Erythroblast (primary cell): ENCODE measurements around the gene PUS10.
"Not testable (repeated sequence)": the region's sequence is repeated elsewhere in the genome, so short reads cannot be mapped to it uniquely, and the experiment has no call there.

Source experiments
- DNase-seq, 2 experiments: peaks; one replicate each; lab custom pipeline; 2025; lab: John Stamatoyannopoulos, UW
- GATA1 ChIP-seq: IDR thresholded peaks from 2 replicates; pipeline ENCODE4 v1.6.1; 2011; ENCODE audit warnings: low read depth, mild to moderate bottlenecking, control low read depth, low read length, moderate library complexity
- POLR2A ChIP-seq: IDR thresholded peaks from 2 replicates; pipeline ENCODE4 v1.6.1; 2011; ENCODE audit warnings: mild to moderate bottlenecking, low read length

The PUS10 gene

DNA sequence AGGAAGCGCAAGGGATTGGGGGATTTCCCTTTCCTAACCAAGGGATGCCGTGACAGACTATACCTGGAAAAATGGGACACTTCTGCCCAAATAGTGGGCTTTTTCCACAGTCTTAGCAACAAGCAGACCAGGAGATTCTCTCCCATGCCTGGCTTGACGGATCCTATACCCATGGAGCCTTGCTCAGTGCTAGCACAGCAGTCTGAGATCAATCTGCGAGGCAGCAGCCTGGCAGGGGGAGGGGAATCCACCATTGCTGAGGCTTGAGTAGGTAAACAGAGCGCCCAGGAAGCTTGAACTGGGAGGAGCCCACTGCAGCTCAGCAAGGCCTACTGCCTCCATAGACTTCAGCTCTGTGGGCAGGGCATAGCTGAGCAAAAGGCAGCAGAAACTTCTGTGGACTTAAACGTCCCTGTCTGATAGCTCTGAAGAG is 3.2 kb upstream of the PUS10 start:
- TF ChIP-seq GATA1 (no peak), POLR2A (no peak)
- DNase-seq = no peak

DNA sequence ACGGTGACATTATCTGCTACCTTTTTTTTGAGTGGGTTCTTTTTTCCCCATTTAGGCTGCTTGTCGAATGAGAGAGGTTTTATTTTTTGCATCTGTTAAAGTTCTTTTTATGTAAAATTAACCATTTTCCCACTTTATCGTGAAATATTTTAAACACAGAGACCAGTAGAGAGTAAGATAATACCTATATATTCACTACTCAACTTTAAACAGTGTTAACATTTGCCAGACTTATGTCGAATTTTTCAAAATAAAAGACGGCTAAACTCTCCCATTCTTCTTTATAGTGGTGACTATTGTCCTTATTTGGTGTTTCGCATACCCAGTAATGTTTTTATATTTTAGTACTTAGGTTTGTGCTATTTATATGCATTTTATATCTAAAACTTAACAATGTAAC is 743 bp upstream of the PUS10 start:
- TF ChIP-seq POLR2A (no peak), GATA1 (no peak)
- DNase-seq = no peak

DNA sequence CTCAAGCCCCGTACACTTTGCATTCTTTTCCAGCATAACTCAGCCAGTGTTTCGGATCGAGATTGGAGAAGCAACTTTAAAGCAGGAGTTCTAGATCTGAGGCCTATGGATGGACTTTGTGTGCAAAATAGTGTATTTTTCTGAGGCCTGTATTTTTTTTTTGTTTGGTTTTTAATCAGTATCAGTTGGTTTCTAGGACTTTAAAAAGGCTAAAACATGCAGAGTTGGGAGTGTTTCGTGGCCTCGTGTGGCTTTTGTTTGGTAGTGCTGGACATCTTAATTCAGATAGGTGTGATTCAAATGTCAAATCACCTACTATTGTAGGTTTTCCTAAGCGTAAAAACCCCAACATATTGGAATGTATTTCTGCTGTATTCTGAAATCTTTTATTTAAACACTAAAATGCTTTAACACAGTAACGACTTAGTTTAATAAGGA is 282 bp upstream of the PUS10 start:
- no peak for TF ChIP-seq GATA1
- no peak for TF ChIP-seq POLR2A
- peak in 1 of 2 experiments; percentile 50 for DNase-seq

DNA sequence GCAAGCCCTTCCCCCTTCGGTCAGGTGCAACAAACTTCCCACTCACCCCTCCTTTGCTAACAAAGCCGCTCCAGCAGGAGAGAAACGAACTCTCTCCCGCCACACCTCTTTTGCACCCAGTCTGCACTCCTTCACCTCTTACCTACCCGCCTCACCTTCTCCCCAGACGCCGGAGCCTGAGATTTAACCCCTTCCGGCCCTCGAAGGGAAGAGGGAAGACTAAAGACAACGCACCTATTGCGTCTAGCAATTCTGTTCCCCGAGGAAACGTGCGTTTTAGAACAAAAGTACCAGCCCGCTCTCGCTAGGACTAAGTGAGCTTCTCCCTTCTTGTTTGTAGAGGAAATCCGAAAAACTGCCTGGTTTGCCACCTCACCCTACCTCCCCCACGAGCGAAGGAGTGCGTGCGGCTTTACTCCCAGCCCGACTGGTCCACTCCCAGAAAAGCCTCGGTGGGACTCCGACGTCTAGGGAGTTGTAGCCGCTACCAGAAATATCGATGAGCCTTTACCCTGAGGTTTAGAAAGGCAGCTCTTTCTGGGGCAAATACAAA is 976 bp downstream of the PUS10 start:
- peak; percentile 86 to 89 for DNase-seq
- TF ChIP-seq GATA1 = no peak
- no peak for TF ChIP-seq POLR2A

DNA sequence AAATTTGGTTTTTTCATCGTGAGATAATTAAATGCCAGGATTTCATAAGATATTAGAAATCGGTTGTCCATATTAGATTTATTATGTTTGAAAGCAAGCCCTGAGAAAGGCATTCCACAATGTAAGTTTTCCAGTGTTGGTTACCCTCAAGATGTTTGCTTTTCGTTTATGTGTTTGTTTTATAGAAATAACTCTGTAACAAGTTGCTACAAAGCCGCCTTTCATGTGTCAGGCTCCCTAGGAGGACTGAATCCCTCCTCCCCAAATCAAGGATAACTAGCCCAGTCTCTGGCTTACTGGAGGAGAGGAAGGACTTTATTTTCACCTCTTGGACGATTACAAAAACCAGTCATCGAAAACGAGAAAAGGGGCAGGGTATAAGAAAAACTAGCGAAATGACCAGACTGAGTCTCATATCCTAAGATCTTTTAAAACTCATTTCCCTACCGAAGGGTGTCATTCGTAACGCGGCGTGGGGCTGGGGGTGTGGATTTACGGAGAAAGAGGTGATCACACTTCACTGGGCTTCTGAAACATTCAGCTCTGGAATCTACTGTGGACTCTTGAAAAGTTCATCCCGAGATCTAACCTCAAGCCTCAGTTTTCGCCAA is 1.6 kb downstream of the PUS10 start:
- TF ChIP-seq GATA1 = no peak
- no peak for TF ChIP-seq POLR2A
- peak in 1 of 2 experiments; percentile 59 for DNase-seq

DNA sequence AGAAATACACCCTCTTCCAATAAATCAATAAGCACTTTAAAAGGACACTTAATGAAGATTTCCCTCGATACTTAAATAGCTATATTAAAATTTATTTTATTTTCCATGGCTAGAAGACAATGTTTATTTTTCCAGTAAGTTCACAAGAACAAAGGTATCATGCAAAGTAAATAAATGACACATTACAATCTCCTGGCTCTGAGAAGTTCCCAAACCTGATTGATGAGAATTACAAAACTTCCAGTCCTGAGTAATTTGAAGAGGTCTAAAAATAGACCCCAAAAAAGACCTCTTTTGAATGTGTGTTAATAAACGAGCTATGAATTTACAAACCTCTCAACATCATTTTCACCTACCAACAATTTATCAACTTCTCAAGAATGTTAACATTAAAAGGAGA is 2.1 kb downstream of the PUS10 start:
- DNase-seq = no peak
- TF ChIP-seq POLR2A = no peak
- TF ChIP-seq GATA1 = no peak

DNA sequence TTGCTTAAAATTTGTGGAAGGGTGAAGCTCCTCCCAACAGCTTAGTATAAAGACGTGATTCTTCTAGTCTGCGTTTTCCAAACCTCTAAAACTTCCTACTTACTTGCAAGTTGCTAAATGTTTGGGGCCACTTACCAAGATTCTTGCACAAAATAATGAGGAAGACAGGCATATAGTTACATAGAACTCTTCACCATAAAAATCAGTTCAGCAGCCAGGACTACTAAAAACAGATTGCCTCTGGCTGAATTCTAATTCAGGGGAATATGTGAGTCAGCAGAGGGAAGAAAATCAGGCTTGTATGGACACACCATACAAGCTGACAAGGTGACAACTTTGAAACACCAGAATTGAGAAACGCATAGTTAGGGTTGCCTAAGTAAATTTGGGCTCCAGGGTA is 3.3 kb downstream of the PUS10 start:
- TF ChIP-seq GATA1 = no peak
- TF ChIP-seq POLR2A = no peak
- no peak for DNase-seq

DNA sequence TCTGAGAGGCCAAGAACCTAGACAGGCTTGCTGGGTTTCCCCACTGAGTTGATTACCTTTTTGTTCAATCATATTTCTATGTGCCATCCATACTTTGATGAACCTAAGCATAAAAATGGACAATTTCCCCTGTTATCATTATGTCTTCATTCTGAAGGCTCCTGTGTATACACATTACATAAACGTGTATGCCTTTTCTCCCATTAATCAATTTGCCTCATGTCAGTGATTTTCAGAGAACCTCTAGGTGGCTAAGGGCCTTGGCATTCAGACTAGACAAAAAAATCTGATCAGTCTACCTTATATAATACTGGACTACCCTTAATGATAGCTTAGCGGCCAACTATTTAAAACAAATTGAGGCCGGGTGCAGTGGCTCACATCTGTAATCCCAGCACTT is 4.7 kb downstream of the PUS10 start:
- DNase-seq = no peak
- TF ChIP-seq POLR2A (no peak), GATA1 (no peak)

DNA sequence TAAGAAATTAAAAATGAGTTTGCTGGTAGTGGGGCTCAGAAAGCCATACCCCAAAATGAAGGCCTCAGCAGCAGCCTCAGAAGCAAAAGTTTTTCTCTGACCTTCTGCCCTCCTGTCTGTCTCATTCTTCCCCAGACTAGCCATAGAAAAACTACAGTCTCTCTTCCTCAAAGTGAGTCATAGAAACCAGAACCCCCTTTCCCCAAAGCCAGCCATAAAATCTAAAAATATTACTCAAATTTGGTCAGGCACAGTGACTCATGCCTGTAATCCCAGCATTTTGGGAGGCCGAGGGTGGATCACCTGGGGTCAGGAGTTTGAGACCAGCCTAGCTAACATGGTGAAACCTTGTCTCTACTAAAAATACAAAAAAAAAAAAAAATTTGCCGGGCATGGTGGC is 5.8 kb downstream of the PUS10 start:
- DNase-seq = not testable (repeated sequence)

DNA sequence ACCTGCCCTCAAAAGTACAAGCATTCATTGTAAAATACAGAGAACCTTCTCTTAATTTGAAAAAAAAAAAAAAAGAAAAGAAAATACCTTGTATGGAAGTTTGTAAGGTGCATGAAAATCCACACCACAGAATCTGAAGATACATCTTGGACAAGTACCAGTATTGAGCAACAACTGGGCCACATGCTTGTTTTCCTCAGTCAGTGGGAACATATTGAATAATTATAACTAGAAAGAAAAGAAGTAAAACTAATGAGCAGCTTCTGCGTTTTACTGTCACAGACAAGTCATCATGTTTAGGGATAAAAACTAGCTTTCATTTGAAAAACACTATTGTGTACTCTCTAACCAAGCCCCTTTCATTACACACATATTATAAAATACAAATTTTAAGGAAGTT is 6.4 kb downstream of the PUS10 start:
- TF ChIP-seq GATA1 = no peak
- no peak for TF ChIP-seq POLR2A
- DNase-seq = no peak

DNA sequence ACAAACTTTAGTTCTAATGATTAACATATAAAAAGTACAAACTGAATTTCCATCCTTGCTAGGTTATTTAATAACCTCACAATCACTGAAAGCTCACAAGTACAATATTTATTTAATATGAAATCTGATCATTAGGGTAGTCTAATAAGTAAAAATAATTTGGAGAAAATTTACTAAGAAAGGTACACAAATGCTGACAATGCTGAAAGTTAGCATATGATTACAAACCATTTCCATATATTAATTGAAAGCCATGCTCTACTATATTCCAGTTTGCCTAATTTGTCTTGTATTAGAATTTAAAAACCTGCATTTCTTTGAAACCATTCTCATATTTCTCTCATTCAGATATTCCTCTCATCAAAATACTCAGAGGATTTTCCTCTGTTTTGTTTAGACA is 8.7 kb downstream of the PUS10 start:
- DNase-seq = no peak
- TF ChIP-seq POLR2A (no peak), GATA1 (no peak)

DNA sequence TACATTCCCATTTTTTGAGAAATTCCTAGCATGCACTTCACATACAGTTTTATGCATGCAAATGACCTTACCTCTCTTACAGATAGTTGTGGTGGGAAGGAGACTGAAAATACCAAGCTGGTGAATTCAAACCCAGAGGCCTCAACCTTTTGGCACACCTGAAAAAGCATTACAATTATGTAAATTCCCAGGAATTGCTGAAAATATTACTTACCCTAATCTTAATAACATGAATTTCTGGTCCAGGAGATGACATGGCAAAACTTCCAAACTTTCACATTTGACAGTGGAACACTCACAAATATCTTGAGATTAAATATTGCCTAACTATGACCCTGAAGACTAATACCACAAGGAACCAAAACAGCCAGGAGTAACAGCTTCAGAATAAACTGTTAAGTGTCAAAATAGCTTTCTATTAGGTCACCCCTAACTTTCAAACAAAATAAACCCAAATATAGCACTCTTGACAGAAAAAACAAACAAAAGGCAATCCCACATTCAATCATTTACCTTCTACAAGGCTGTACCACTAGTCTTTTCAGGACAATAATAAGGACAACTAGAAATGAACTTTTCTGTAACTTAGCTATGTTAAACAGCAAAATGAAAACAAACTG is 11.5 kb downstream of the PUS10 start:
- DNase-seq = no peak

DNA sequence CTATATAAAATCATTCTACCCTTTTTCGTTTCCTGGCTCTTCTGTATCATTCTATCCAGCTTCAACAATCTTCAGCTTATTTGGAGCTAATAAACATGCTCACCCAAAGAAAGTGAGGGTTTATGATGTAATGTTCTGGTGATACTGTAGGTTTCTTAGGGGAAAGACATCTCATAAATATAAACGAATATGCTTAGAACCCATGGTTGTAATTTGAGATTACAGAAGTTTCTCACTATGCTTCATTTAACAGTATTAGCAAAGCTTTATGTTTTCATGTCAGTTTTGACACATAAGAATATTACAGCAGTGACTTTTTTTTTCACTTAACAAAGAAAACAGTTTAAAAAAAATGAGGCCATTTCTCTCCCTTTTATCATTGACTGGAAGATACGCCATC is 12.3 kb downstream of the PUS10 start:
- TF ChIP-seq POLR2A (no peak), GATA1 (no peak)

More for the DNA sequence above, 11.5 kb downstream of the PUS10 start:
- no peak for TF ChIP-seq POLR2A
- no peak for TF ChIP-seq GATA1

DNA sequence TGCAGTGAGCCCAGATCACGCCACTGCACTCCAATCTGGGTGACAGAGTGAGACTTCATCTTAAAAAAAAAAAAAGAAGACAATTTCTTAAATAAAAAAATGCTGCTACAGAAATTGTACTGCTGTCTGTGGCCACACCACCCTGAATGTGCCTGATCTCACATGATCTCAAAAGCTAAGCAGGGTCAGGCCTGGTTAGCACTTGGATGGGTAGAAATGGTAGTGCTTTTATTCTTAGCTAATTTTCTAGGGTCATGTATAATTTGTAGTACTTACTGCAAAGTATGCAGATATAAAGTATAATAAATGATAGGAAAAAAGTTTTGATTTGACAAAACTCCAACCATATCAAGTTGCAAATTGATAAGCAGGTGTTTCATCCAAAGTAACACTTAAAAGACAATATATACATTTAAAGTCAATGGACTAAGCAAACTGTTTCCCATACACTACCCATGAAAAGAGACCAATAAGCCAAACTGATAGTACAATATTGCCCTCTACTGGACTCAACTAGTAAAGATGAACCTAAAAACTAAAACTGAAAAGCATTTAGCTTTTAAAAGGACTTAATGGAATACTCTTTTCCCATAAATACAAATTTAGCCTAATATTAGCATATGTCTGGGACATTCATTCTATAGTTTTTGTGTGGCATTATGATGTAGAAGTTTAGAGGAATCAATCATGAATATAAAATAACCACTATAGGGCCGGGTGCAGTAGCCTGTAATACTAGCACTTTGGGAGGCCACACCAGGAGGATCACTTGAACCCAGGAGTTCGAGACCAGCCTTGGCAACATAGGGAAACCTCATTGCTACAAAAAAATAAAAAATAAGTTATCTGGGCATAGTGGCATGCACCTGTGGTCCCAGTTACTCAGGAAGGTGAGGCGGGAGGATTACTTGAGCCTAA is 19.2 kb downstream of the PUS10 start:
- DNase-seq = peak; percentile 61 to 77

More for the DNA sequence above, 12.3 kb downstream of the PUS10 start:
- DNase-seq = no peak

More for the DNA sequence above, 19.2 kb downstream of the PUS10 start:
- no peak for TF ChIP-seq POLR2A
- TF ChIP-seq GATA1 = no peak
